K562 (cell line): ENCODE measurements around the gene UBE2S. TPM values are rescaled to one million over a fixed set of nuclear protein-coding genes. Genes with fewer than 3 reads are reported as not detected.

Experiments
- CREB1 ChIP-seq, 2 experiments: sonication (generic) in 1 of 2; formaldehyde crosslinking in 1 of 2; IDR thresholded peaks; 2 replicates each; pipeline versions ENCODE4 v1.6.1 to v1.8.0; 2012 to 2022; ENCODE audit warnings: inconsistent platforms in 1 of 2, mild to moderate bottlenecking in 1 of 2, missing genetic modification reagents in 1 of 2, moderate library complexity in 1 of 2
- GABPB1 ChIP-seq: sonication (generic); formaldehyde crosslinking; IDR thresholded peaks from 2 replicates; pipeline ENCODE4 v1.8.0; 2022; ENCODE audit warnings: mild to moderate bottlenecking, missing genetic modification reagents
- JUND ChIP-seq, 2 experiments: IDR thresholded peaks; 2 replicates in 1 of 2; 3 replicates in 1 of 2; pipeline ENCODE4 v1.6.1; 2011; ENCODE audit warnings: borderline replicate concordance in 2 of 2, low read depth in 2 of 2, low read length in 2 of 2, improper control_type of control experiment in 1 of 2, missing biosample characterization in 1 of 2, missing genetic modification characterization in 1 of 2, missing genetic modification reagents in 1 of 2
- NCOA1 ChIP-seq: fragments of 450-650 bp; IDR thresholded peaks from 2 replicates; pipeline ENCODE4 v1.6.1; 2016; ENCODE audit warnings: low read depth
- SP2 ChIP-seq: IDR thresholded peaks from 2 replicates; pipeline ENCODE4 v1.6.1; 2011; ENCODE audit warnings: mild to moderate bottlenecking, low read depth, low read length, moderate library complexity; ENCODE audit not compliant: poor library complexity, severe bottlenecking; ENCODE audit errors: extremely low read depth
- TAF7 ChIP-seq: fragments of 450-650 bp; IDR thresholded peaks from 2 replicates; pipeline ENCODE4 v1.6.1; 2016; ENCODE audit warnings: missing genetic modification characterization, missing compliant biosample characterization
- ZBTB12 ChIP-seq: fragments of 250-450 bp; sonication (Bioruptor Pico); IDR thresholded peaks from 2 replicates; pipeline ENCODE4 v1.4.0; 2020
- ZNF75A ChIP-seq: fragments of 450-650 bp; formaldehyde crosslinking; IDR thresholded peaks from 2 replicates; pipeline ENCODE4 v1.4.0; 2020; ENCODE audit warnings: mild to moderate bottlenecking
- polyA plus RNA-seq, 8 experiments: library from polyadenylated mRNA; depleted of rRNA in 4 of 8; stranded (reverse) in 5 of 8; unstranded in 3 of 8; fragments of >200 nt; fragmentation: Nextera tagmentation in 2 of 8; fragmentation: Illumina TruSeq in 1 of 8; extraction: Ambion mirVana in 2 of 8; extraction: Trizol in 1 of 8; gene quantifications; 2 replicates each; pipeline versions ENCODE4 v1.2.1 to v1.2.3, GENCODE V29; 2011 to 2014; ENCODE audit warnings: inconsistent platforms in 1 of 8, missing spikeins in 1 of 8
- total RNA-seq, 7 experiments: library from RNA; depleted of rRNA in 6 of 7; stranded (reverse); fragments of >200 nt in 6 of 7; fragmentation: Illumina TruSeq in 2 of 7; extraction: Trizol in 2 of 7; gene quantifications; 2 replicates each; pipeline versions ENCODE4 v1.2.1 to v1.2.3, GENCODE V29; 2011 to 2021; ENCODE audit warnings: low replicate concordance in 1 of 7

UBE2S gene
- total and polyA plus RNA-seq, 9 of the 15 experiments (the other 6 are each of a cell fraction or from before 2014, with no cell fraction given), result 1.5 to 1,305 (median 157) TPM

GRCh38 chr19:55432241-55432959 is 24.8 kb upstream of the UBE2S start (continued):
- TF ChIP-seq GABPB1 (CRISPR knock-in tag) (peak; percentile 88), SP2 (no peak), NCOA1 (peak; percentile 75), JUND (IDR thresholded peaks at IDR 0.05; ENCODE audit: borderline replicate concordance, low read depth, low read length) (peak; percentile 65; the same call in 1 of the 2 replicates), JUND (tag; IDR thresholded peaks at IDR 0.05; ENCODE audit: borderline replicate concordance, low read depth, low read length) (peak; percentile 61; the same call in 2 of the 3 replicates), CREB1 (IDR thresholded peaks at IDR 0.05) (peak; percentile 82), CREB1 (CRISPR knock-in tag; IDR thresholded peaks at IDR 0.05) (peak; percentile 93), ZNF75A (CRISPR knock-in tag) (no peak), ZBTB12 (0 out of 2 replicates have a peak, but pooled peaks have one; percentile 42), TAF7 (tag) (no peak)
